Caki2 (cell line): Measurements from ENCODE around the gene CDC42BPG. TPM values are rescaled to one million over a fixed set of nuclear protein-coding genes. Genes with fewer than 3 reads are reported as not detected.

Source experiments
- DNase-seq: peaks from one replicate; pipeline ENCODE4 v3.0.0-alpha.2; 2015; ENCODE audit warnings: low read depth
- in situ Hi-C: cut with HindIII; loops from 2 replicates; pipeline ENCODE4 v1.10.0; 2016; ENCODE audit warnings: low sequenced_read_pairs, low pct_unique_long_range_greater_than_20kb, mixed read lengths
- total RNA-seq: library from RNA; depleted of rRNA; stranded (reverse); fragments of >200 nt; shearing (Covaris generic); gene quantifications from 2 replicates; pipeline ENCODE4 v1.2.3, GENCODE V29; 2014; ENCODE audit warnings: low replicate concordance

The CDC42BPG gene
- total RNA-seq, 1 experiment from 2014 or later = 1.1 TPM

DNA sequence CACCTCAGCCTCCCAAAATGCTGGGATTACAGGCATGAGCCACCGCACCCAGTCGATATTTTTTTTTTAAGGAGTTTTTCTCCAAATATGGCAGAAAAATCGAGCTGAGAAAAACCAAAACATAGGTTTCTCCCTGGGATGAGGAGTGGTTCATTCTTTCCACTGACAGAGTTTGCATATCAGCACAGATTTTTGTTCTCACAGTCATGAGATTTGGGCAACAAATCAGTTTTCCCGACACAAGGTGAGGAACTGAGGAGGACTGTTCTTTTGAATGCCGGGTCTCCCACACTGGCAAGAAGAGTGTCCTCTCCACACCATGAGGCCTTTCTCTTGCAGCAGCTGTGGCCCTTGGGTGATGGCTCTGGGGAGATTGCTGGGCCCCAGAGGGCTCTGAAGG is 37.8 kb upstream of the CDC42BPG start:
- no peak for DNase-seq
- in situ Hi-C loops = no loop called here

DNA sequence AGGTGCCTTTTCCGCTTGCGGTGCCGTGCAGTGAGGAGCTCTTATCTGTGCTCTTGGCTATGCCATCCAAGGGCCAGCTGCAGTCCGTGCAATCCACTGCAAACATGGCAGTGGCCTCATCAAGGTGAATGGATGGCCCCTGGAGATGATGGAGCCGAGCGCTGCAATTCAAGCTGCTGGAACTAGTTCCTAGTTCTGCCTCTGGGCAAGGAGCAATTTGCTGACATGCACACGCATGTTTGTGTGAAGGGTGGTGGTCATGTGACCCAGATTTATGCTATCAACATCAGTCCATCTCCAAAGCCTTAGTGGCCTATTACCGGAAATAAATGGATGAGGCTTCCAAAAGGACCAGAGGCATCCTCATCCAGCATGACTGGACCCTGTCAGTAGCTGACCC is 37.0 kb upstream of the CDC42BPG start:
- in situ Hi-C loops = no loop called here
- DNase-seq = no peak

DNA sequence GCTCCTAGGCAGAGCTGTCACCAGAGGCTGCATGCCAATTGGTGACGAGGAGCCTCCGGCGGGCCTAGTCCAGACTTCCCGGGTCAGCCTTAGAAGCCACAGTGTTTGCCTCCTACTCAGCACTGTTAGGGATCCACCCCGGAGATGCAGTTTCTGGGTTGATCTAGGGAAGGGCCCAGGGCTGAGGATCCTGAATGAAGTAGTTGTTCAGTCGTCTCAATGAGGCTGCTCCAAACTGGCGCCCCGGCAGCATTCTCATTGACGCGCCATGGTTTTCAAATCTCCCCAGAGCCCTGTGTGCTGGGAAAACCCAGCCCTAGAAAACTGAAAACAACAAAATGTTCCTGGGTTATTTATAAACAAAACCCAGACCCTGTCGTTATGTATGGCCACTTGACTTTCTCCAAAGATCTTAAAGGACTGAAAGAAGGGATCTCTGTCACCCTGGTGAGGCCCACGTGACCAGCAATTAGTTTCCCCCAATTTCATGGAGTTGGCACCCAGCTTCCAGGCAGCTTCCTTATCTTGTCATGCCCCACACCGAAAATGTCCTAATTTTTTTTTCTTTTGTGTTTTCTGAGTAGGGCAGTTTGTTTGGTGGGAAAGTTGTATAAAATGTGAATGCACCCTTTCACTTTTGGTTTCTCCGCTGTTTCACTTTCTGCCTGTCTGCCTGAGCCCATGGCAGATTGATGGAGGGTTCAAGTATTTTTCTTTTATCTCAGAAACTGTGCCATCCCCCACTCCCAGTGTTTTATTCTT is 36.0 kb upstream of the CDC42BPG start:
- in situ Hi-C loops = no loop called here
- no peak for DNase-seq

DNA sequence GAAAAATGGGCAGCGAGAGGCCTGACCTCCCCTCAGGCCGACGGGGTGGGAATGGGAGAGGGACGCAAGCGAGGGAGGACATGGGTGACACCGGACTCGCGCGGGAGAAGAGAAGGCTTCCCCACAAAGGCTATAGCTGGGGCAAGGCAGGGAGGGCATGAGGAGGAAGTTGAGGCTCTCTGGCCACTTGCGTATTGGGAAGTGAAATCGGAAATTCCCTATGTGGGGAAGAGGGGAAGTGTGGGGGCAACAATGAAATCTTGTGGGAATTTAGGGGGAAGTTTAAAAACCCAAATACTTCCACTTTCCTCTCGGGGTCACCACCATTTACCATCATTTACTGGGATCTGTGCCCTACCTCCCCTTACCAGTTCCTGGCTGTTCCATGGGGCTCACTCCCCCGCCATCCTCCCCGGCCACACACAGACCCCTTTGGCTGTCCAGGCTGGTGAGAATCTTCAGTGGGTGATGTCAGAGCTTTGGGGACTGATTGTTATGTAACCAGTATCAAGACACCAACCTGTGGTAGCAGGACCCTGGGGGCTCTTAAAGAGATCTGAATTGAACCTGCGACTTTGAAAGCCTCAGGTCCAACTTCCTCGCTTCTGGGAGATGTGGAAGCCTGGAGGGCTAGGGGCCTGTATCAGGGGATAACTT is 34.9 kb upstream of the CDC42BPG start:
- no peak for DNase-seq
- in situ Hi-C loops = no loop called here

DNA sequence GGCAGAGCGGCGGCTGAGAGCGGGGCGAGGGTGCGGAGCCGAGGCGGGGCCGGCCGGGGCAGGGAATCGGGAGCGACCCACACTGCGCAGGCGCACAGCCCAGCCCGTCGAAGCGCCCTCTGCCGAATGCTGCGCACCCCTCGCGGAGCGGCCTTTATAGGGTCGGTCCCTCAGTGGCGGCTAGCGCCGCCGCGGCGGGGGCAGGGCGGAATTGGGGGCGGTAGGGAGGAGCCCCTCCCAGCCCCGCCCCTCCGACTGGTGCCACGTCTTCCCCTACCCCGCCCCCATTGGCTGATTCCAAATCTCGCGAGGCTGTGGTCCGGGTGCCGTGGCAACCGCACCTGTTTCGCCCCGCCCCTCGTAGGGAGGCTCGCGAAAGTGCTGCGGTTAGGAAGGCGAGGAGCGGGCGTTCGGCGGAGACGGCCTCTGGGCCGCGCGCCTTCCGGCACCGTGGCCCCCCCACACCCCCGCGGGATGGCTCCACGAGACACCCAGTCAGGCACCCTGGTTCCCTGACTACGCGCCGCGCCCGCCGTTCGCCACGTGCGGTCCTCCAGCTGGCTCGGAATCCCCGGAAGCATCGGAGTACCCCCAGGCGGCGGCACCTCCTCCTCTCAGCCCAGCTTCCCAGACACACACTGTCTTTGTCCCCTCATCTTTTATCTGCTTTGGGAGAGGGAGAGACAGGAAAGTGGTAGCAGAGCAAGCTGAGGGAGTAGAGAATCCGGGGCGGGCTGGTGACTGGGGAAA is 34.2 kb upstream of the CDC42BPG start, which contains the start of gene EHD1:
TSS of gene EHD1 (minus strand) at position 128 of the 750 bp plus-strand sequence. CDS start 157 bp downstream, outside the sequence.
- DNase-seq = peak; percentile 93
- in situ Hi-C loops = no loop called here

DNA sequence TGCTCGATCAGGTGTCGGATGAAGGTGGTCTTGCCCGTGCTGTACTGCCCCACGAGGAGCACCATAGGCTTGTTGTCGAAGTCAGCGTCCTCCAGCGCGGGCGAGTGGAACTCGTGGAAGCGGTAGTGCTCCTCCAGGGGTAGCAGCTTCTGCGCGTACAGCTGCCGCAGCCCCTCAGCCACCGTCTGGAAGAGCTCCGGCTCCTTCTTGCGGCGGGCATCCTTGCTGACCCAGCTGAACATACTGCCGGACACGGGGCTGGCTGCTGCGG is 33.7 kb upstream of the CDC42BPG start:
- in situ Hi-C loops = no loop called here
- DNase-seq = no peak

DNA sequence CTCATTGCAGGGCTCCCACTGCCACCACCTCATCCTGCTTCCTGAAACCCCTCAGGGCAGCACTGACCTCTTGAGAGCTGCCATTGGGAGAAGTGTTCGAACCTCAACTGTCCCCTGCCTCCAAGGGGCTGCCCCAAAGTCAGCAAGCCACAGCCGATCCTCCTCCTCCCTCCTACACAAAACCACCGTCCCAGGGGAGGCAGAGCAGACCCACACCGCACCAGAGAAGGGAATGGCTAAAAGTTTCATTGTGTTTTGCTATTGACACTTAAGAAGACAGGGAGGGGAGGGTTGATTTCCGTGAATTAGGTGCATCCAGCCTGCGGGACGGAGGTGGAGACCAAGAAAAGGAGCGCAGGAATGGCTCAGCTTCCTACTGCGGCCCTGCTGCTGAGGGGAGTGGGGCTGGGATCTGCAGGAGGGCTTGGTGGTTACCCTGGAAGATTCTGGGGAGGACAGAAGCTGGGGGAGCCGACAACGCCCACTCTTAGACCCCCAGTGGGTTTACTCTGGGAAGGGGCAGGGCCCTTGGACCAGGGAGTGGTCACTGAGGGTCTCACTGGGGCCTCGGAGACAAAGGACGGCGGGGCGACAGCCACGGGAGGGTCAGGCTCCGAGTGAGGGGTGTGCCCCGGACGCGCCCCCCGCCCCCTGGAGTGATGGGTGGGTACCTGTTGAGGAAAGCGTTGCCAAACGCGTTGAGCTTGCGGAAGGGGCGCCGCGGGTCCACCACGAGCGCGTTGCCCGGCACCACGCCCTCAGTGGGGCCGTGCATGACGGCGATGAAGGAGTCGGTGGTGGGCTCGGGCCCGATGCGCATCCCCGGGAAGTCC is 33.2 kb upstream of the CDC42BPG start:
- in situ Hi-C loops = no loop called here
- peak; percentile 28 for DNase-seq

DNA sequence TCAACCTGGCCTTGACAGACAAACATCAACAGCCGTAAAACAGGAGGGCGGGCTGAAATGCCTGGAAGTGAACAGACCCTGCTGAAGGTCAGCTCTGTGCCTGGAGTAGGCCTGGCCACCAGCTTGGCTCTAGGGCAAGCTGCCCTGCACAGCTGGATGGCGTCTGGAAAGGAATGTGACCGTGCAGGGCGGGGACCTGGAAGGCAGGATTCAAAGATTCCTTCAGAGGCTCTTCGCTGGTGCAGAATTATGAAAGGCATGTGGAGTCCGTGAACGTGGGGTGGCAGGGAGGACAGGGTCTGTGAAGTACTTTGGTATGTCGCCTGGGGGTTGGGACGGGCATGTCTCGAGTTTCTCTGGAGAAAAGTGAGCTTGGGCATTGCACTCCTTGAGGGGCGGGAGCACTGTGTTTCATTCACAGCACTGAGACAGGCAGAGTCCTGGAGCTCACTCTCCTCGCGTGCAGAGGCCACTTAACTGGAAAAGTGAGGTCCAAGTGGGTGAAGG is 32.4 kb upstream of the CDC42BPG start:
- in situ Hi-C loops = no loop called here
- DNase-seq = peak; percentile 63

DNA sequence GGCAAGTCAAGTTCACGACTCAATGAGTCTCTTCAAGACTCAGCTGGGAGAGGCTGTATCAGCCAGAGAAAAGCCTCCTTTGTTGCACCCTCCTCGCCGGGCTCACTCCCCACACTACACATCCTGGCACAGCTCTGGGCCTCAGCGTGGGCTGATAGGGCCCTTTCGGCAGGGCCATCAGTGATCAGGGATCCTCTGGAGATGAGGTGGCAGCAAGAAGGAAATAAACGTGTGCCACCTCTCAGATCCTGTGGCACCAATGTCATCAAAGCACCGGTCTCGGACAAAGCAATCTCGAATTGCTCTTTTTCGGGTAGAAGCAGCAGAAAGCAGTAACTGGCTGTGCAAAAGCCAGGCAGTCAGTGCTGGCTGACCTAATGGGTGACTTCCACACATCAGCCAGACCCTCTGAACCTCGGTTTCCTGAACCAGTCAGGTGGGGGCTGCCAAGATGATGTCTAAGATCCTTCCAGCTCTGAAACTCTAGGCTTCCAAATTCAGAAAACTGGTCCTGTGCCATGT is 31.8 kb upstream of the CDC42BPG start:
- in situ Hi-C loops = no loop called here
- no peak for DNase-seq

DNA sequence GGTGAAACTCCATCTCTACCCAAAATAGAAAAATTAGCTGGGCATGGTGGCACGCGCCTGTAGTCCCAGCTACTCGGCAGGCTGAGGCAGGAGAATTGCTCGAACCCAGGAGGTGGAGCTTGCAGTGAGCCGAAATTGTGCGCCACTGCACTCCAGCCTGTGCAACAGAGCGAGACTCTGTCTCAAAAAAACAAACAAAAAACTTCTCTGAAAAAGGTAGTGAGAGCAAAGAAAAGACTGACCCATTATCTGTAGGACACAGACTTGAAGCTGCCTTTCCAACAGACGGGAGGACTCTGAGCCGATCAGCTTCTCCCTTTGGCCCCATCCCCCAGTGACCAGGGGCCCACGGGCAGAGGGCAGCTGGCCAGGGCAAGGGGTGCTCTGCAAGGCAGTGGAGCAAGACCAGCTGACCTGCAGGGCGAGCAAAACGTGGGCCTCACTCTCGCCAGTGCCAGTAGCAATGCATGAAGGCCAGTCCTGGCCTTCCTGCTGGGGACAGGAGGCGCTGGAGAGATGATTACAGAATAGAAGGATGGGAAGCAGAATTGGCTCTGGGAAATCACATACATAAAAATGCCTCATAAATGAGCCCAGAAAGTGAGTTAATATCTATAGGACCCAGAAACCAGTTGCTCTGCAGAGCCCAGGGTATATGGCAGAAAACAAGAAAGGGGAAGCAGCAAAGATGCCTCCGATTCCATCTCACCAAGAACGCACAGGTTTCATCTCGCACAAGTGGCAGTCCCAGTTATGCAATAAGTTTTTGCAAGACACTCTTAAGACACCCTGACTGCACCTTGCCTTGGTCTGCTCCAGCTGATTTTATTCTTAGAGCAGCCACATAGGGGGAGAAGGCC is 31.1 kb upstream of the CDC42BPG start:
- in situ Hi-C loops = no loop called here

DNA sequence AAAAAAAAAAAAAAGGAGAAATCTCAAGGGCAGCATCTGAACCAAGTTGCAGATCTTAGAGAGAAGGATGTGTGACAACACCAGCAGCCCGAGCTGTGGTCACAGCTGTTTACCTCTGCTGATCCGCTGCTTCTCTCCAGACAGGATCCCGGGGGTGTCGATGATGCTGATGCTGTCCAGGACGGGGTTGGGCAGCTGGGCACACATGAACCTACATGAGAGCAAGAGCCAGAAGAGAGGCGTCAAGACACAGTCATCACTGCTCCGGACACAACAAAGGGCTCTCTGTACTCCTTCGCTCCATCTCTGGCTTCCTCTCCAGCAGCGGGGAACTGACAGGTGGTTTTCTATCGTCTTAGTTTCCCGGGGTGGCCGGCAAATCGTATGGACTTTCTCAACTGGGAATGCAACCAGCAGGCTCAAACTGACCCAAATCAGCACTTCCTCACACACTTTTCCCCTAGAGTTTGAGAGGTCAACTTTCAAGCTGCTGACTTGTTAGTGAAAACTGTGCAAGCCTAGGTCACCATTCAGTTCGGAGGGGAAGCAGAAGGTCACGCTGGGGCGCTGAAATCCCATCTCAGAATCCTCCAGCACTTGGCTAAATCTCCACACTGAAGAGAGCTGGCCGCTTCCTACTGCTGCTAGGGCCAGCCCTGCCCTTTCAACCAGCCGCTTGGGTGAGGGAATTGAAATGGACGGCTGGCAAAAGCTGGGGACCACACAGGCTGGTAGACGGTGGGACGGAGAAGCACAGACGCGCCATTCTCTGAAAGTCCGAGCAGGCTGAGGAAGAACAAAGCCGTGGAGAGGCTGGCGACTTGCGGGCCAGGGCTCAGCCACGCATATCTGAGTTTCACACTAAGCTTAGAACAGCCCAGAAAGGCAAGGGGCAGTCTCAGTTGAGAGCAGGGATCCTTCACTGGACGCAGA is 30.1 kb upstream of the CDC42BPG start:
- in situ Hi-C loops = no loop called here

More for the DNA sequence above, 31.1 kb upstream of the CDC42BPG start:
- DNase-seq = peak; percentile 61

DNA sequence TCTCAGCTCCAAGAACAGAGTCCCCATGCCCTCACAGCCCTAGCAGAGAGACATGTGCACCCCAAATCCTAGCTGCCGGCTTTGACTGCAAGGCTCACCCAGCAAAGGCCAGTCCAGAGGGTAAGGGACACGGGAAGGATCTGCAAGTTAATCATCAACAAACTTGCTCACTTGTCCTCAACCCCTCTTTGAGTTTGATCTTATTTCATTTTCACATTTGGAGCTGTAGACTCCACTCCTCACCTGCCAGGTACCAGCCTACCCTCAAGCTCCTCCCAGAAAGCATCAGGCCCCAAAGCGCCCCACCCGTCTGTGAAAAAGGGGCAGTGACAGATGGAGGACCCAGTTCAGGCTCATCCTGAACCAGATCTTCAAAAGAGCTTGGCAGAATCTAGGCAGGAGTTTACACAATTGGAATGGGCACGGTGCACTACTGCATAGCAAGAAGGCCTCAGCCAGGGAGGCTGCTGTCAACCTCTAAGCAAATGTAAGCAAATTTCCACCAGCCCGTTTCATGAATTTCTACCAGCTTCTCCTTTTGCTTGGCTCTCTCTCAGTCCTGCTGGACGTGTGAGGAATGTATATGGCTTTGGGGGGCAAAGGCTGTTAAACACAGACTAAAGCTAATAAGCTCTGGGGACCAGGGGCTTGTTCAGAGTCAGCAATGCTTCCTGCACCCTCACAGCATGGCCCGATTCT is 28.5 kb upstream of the CDC42BPG start:
- in situ Hi-C loops = no loop called here
- DNase-seq = no peak

More for the DNA sequence above, 30.1 kb upstream of the CDC42BPG start:
- DNase-seq = no peak

DNA sequence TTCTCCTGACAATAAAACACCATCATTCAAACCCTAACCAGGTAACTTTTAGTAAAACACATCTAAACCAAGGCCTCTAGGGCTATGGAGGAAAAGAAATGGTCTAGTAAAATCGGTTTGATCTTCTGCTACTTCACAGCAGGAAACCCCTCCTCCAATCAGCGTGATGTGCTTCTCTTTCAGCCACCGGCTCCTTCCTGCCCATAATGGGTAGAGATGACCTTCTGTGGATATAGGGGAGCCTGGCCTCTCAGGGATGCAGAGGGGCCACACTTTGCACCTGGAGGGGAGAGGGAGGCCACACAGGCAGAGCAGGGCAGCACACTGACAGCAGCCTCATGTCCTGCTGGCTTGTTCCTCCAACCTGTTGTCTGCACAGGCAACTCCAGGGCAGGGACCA is 27.0 kb upstream of the CDC42BPG start:
- in situ Hi-C loops = no loop called here

DNA sequence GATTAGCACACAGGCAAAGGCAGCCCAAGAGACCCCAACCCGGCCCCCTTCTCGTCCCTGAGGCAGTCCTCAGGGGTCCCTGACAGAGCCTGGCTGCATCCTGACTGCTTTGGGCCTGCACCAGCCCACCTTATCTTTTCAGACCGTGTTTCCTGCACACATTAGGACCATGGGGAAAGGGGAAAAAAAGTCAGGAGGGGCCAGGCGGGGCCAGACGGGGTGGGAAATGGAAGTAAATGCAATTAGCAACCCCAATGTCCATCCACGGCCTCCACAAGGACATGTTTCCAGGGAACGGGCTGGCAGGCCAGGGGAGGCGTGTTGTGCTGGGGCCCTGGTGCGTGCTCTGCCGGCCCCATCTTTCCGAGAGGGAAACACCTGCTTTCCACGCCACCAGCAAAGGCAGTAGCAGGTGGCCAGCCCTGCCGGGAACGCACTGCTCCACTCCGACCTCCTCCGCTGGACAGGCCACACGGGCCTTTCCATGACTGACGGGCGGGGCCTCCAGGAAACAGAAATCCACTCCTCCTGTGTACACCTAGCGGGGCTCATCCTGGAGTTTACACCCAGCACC is 26.5 kb upstream of the CDC42BPG start:
- in situ Hi-C loops = no loop called here
- DNase-seq = no peak

More for the DNA sequence above, 27.0 kb upstream of the CDC42BPG start:
- no peak for DNase-seq

DNA sequence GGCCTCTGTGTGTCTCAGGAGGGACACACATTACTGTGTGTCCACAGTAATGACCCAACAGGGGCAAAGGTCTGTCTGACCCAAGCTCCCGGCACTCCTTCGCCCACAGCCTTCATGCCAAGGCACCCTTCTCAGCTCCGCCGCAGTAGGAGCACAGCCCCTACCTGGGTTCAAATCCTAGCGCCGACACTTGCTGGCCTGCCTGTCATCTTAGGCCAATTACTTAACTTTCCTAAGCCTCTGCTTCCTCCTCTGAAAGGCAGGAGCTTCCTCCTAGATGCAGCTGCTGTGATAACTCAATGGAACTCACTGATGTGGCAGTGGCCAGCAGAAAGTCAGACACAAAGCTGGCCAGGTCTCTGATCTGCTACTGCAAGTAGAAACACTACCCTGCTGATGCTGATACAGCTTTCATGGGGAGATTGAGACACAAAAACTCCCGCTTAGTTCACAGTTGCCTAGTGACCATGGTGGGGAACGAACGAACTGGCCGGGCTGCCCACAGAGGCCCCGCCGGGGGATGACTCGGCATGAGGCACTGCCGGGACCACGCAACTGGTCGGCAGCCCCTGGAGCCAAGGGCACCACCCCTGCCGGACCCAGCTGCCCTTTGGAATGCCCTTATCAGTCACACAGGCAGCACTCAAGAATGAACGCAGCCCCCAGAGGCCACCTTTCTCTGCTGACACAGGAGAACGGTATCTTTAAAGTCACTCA is 25.9 kb upstream of the CDC42BPG start:
- in situ Hi-C loops = no loop called here
- DNase-seq = no peak
